Mesenchymal stem cell (in vitro differentiated cells and primary cell): ENCODE results near the gene SOX30.

ENCODE experiments used
- DNase-seq: peaks from one replicate; pipeline ENCODE4 v3.0.0-alpha.2; 2013
- H2AFZ ChIP-seq: one replicate; pipeline ENCODE4 v1.6.1; 2013; ENCODE audit warnings: low read depth, mild to moderate bottlenecking, control low read depth, inconsistent platforms, low read length, moderate library complexity
- H2AK5ac ChIP-seq: 2 replicates; pipeline ENCODE4 v1.6.1; 2013; ENCODE audit warnings: low read length, moderate library complexity, mild to moderate bottlenecking, inconsistent platforms; ENCODE audit not compliant: severe bottlenecking
- H2BK120ac ChIP-seq: one replicate; pipeline ENCODE4 v1.6.1; 2013; ENCODE audit warnings: low read depth, mild to moderate bottlenecking, inconsistent platforms, low read length, moderate library complexity
- H2BK12ac ChIP-seq, 2 experiments: one replicate each; pipeline ENCODE4 v1.6.1; 2013; ENCODE audit warnings: inconsistent platforms in 2 of 2, low read length in 2 of 2, mild to moderate bottlenecking in 2 of 2, moderate library complexity in 2 of 2, control low read depth in 1 of 2
- H2BK15ac ChIP-seq: one replicate; pipeline ENCODE4 v1.6.1; 2013; ENCODE audit warnings: mild to moderate bottlenecking, low read depth, inconsistent platforms; ENCODE audit not compliant: poor library complexity, severe bottlenecking
- H2BK5ac ChIP-seq: 2 replicates; pipeline ENCODE4 v1.6.1; 2013; ENCODE audit warnings: low read depth, mild to moderate bottlenecking, low read length, control low read depth, inconsistent platforms; ENCODE audit not compliant: poor library complexity, severe bottlenecking
- H3K14ac ChIP-seq, 2 experiments: one replicate each; pipeline ENCODE4 v1.6.1; 2013; ENCODE audit warnings: inconsistent platforms in 2 of 2, low read length in 2 of 2, control low read depth in 1 of 2, mild to moderate bottlenecking in 1 of 2, moderate library complexity in 1 of 2
- H3K18ac ChIP-seq, 2 experiments: one replicate each; pipeline ENCODE4 v1.6.1; 2013; ENCODE audit warnings: inconsistent platforms in 2 of 2, low read length in 2 of 2, control low read depth in 1 of 2, low read depth in 1 of 2, mild to moderate bottlenecking in 1 of 2
- H3K23ac ChIP-seq, 2 experiments: one replicate each; pipeline ENCODE4 v1.6.1; 2013; ENCODE audit warnings: inconsistent platforms in 2 of 2, low read length in 2 of 2, mild to moderate bottlenecking in 2 of 2, moderate library complexity in 2 of 2, control low read depth in 1 of 2
- H3K27ac ChIP-seq: 2 replicates; pipeline ENCODE4 v1.5.1; 2013; ENCODE audit warnings: mild to moderate bottlenecking, moderate library complexity, low read length, control low read depth, inconsistent platforms; ENCODE audit not compliant: poor library complexity, severe bottlenecking
- H3K27me3 ChIP-seq, 2 experiments: 2 replicates each; pipeline versions ENCODE4 v1.6.1 to v1.7.0; 2013; ENCODE audit warnings: low read length in 2 of 2, mild to moderate bottlenecking in 2 of 2, moderate library complexity in 2 of 2, control low read depth in 1 of 2, inconsistent platforms in 1 of 2; ENCODE audit not compliant: control insufficient read depth in 1 of 2, insufficient read depth in 1 of 2
- H3K36me3 ChIP-seq, 2 experiments: 2 replicates each; pipeline versions ENCODE4 v1.6.1 to v1.7.0; 2013; ENCODE audit warnings: low read length in 2 of 2, control low read depth in 1 of 2, inconsistent platforms in 1 of 2, low read depth in 1 of 2, mild to moderate bottlenecking in 1 of 2; ENCODE audit not compliant: insufficient read depth in 2 of 2, control insufficient read depth in 1 of 2
- H3K4ac ChIP-seq, 2 experiments: one replicate each; pipeline ENCODE4 v1.6.1; 2013; ENCODE audit warnings: inconsistent platforms in 2 of 2, low read length in 2 of 2, mild to moderate bottlenecking in 2 of 2, moderate library complexity in 2 of 2, control low read depth in 1 of 2, low read depth in 1 of 2
- H3K4me1 ChIP-seq: 2 replicates; pipeline ENCODE4 v1.6.1; 2013; ENCODE audit warnings: low read depth, low read length, control low read depth; ENCODE audit not compliant: control insufficient read depth, insufficient read depth
- H3K4me2 ChIP-seq: 2 replicates; pipeline ENCODE4 v1.6.1; 2013; ENCODE audit warnings: low read length, mild to moderate bottlenecking, inconsistent platforms; ENCODE audit not compliant: poor library complexity, severe bottlenecking
- H3K4me3 ChIP-seq, 2 experiments: 2 replicates each; pipeline versions ENCODE4 v1.5.1 to v1.7.0; 2013; ENCODE audit warnings: low read length in 2 of 2, mild to moderate bottlenecking in 2 of 2, control low read depth in 1 of 2, low read depth in 1 of 2; ENCODE audit not compliant: insufficient read depth in 1 of 2
- H3K79me1 ChIP-seq: replicated peaks from 2 replicates; pipeline ENCODE4 v1.6.1; 2013; ENCODE audit warnings: mild to moderate bottlenecking, control low read depth, low read length, inconsistent platforms; ENCODE audit not compliant: poor library complexity, severe bottlenecking
- H3K9ac ChIP-seq: 2 replicates; pipeline ENCODE4 v1.7.0; 2013; ENCODE audit warnings: mild to moderate bottlenecking, low read length, moderate library complexity
- H3K9me3 ChIP-seq: 2 replicates; pipeline ENCODE4 v1.7.0; 2013; ENCODE audit warnings: mild to moderate bottlenecking, low read length; ENCODE audit not compliant: control insufficient read depth
- H4K8ac ChIP-seq: one replicate; pipeline ENCODE4 v1.6.1; 2013; ENCODE audit warnings: inconsistent platforms, mild to moderate bottlenecking, low read length, moderate library complexity
- H4K91ac ChIP-seq: one replicate; pipeline ENCODE4 v1.6.1; 2013; ENCODE audit warnings: mild to moderate bottlenecking, low read length, inconsistent platforms
- WGBS: methylation state at CpG from one replicate; pipeline ENCODE4 v1.1.7; 2013; ENCODE audit warnings: mixed read lengths; 5-methylcytosine and 5-hydroxymethylcytosine counted together

Gene SOX30

DNA sequence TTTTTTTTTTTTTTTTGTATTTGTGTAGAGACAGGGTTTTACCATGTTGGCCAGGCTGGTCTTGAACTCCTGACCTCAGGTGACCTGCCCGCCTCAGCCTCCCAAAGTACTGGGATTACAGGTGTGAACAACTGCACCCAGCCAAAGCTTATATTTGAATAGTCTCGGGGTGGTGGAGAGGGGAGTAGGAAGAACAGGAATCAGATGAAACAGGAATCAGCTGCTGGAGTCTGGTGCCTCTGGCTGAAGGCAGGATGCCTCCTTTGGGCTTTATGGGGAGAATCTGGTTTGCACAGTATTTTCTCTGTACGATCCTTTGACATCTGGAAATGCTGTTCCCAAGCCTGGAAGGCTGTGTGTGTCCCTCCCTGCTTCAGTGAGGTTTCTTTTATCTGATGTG lies 30.0 kb upstream of the SOX30 start:
- H3K4me2 ChIP-seq: no peak overlapping the region
- H2AFZ ChIP-seq: no peak overlapping the region
- DNase-seq: no peak
- no peaks in the 10 kb centered on the region for H3K79me1 ChIP-seq
- no peak overlapping the region for H3K27ac ChIP-seq
- H4K8ac ChIP-seq: no peak overlapping the region
- no peaks in the 10 kb centered on the region for H3K36me3 ChIP-seq
- H3K27me3 ChIP-seq: peaks cover 0 to 4% of the 10 kb centered on the region in 2 experiments
- H3K4me1 ChIP-seq: no peaks in the 10 kb centered on the region
- H2BK15ac ChIP-seq: no peak overlapping the region
- H3K23ac ChIP-seq: no peak overlapping the region
- no peaks in the 10 kb centered on the region for H3K9me3 ChIP-seq
- no peak overlapping the region for H4K91ac ChIP-seq
- no peak overlapping the region for H3K18ac ChIP-seq
- H2AK5ac ChIP-seq: no peak overlapping the region
- H2BK120ac ChIP-seq: no peak overlapping the region
- H3K9ac ChIP-seq: no peak overlapping the region
- H3K4ac ChIP-seq: no peak overlapping the region
- no peak overlapping the region for H2BK12ac ChIP-seq
- no peak overlapping the region for H2BK5ac ChIP-seq
- H3K14ac ChIP-seq: no peak overlapping the region
- H3K4me3 ChIP-seq: no peak overlapping the region
- WGBS: 63% methylated on average over 3 of the region's 3 CpGs

DNA sequence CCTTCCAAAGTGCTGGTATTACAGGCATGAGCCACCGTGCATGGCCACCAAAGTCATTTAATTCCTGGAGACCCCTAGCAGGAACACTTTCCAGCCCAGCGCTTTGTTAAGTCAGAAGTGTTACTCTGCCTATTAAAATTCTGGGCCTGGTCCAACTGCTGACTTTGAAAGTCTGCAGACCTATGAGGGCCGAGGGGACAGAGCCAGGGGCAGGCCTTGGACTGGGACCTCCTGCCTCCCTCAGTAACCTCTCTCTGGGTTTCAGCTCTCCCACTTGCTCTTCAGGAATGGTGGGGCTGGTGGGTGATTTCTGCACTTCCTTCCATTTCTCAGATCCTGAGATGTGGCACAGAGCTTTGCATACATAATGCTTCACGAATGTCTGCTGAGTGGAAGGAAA lies 28.8 kb upstream of the SOX30 start:
- peaks cover 0 to 4% of the 10 kb centered on the region in 2 experiments for H3K27me3 ChIP-seq
- H3K14ac ChIP-seq: no peak overlapping the region
- H3K4me1 ChIP-seq: no peaks in the 10 kb centered on the region
- H2BK120ac ChIP-seq: no peak overlapping the region
- H3K4me3 ChIP-seq: no peak overlapping the region
- no peaks in the 10 kb centered on the region for H3K79me1 ChIP-seq
- no peak overlapping the region for H2AK5ac ChIP-seq
- no peak overlapping the region for H2BK5ac ChIP-seq
- H2BK15ac ChIP-seq: no peak overlapping the region
- no peak overlapping the region for H3K4me2 ChIP-seq
- H4K91ac ChIP-seq: no peak overlapping the region
- no peak overlapping the region for H3K27ac ChIP-seq
- WGBS: 76% methylated on average over 4 of the region's 4 CpGs
- no peak overlapping the region for H3K4ac ChIP-seq
- H3K36me3 ChIP-seq: no peaks in the 10 kb centered on the region
- H2BK12ac ChIP-seq: no peak overlapping the region
- no peak overlapping the region for H3K23ac ChIP-seq
- no peak overlapping the region for H4K8ac ChIP-seq
- H2AFZ ChIP-seq: no peak overlapping the region
- H3K9ac ChIP-seq: no peak overlapping the region
- no peak overlapping the region for H3K18ac ChIP-seq
- no peaks in the 10 kb centered on the region for H3K9me3 ChIP-seq
- DNase-seq: no peak

GRCh38 chr5:157680239-157680638 lies 28.0 kb upstream of the SOX30 start:
- H3K36me3 ChIP-seq: no peaks in the 10 kb centered on the region
- no peak overlapping the region for H2BK12ac ChIP-seq
- H3K79me1 ChIP-seq: no peaks in the 10 kb centered on the region
- no peak overlapping the region for H3K23ac ChIP-seq
- DNase-seq: no peak
- no peak overlapping the region for H2BK5ac ChIP-seq
- no peak overlapping the region for H4K8ac ChIP-seq
- H3K27me3 ChIP-seq: peaks cover 0 to 4% of the 10 kb centered on the region in 2 experiments
- no peak overlapping the region for H3K4ac ChIP-seq
- no peak overlapping the region for H4K91ac ChIP-seq
- no peak overlapping the region for H2AK5ac ChIP-seq
- no peaks in the 10 kb centered on the region for H3K4me1 ChIP-seq
- H2BK120ac ChIP-seq: no peak overlapping the region
- H2AFZ ChIP-seq: no peak overlapping the region
- H3K9ac ChIP-seq: no peak overlapping the region
- H2BK15ac ChIP-seq: no peak overlapping the region
- H3K9me3 ChIP-seq: no peaks in the 10 kb centered on the region
- WGBS: 84% methylated on average over 2 of the region's 2 CpGs
- H3K18ac ChIP-seq: no peak overlapping the region
- H3K27ac ChIP-seq: no peak overlapping the region
- H3K4me2 ChIP-seq: no peak overlapping the region
- no peak overlapping the region for H3K4me3 ChIP-seq
- no peak overlapping the region for H3K14ac ChIP-seq

- no peak overlapping the region for H2AK5ac ChIP-seq
- H3K4ac ChIP-seq: no peak overlapping the region
- no peaks in the 10 kb centered on the region for H3K79me1 ChIP-seq
- no peak overlapping the region for H2BK5ac ChIP-seq
- no peaks in the 10 kb centered on the region for H3K36me3 ChIP-seq
- H3K23ac ChIP-seq: no peak overlapping the region
- no peaks in the 10 kb centered on the region for H3K4me1 ChIP-seq
- no peak overlapping the region for H2BK12ac ChIP-seq
- no peak overlapping the region for H3K27ac ChIP-seq
- H4K8ac ChIP-seq: no peak overlapping the region
- H3K27me3 ChIP-seq: peaks cover 0 to 4% of the 10 kb centered on the region in 2 experiments
- 96% methylated on average over 9 of the region's 9 CpGs for WGBS
- no peak overlapping the region for H2AFZ ChIP-seq
- H3K9me3 ChIP-seq: no peaks in the 10 kb centered on the region
- H3K4me2 ChIP-seq: no peak overlapping the region
- H3K9ac ChIP-seq: no peak overlapping the region
- H3K4me3 ChIP-seq: no peak overlapping the region
- H3K18ac ChIP-seq: no peak overlapping the region
- no peak overlapping the region for H3K14ac ChIP-seq
- DNase-seq: no peak
- no peak overlapping the region for H4K91ac ChIP-seq
- no peak overlapping the region for H2BK15ac ChIP-seq
- no peak overlapping the region for H2BK120ac ChIP-seq
These were observed 27.6 kb upstream of the SOX30 start for GRCh38 chr5:157679801-157680200.
